ENCODE data around the gene CYP1A1.

CYP1A1 gene

GRCh38 chr15:74682954-74683353 lies 42.4 kb downstream of the CYP1A1 start:
- no peak for DNase-seq

GRCh38 chr15:74680456-74680855 lies 44.9 kb downstream of the CYP1A1 start:
- DNase-seq, result no peak

- DNase-seq, result no peak
Observed at GRCh38 chr15:74676801-74677200, 48.5 kb downstream of the CYP1A1 start.

- DNase-seq, result no peak
Observed at GRCh38 chr15:74674161-74674560, 51.2 kb downstream of the CYP1A1 start.

- no peak for DNase-seq
Observed at GRCh38 chr15:74669627-74670026, 55.7 kb downstream of the CYP1A1 start.
